HG02938 (cell line): Measurements from ENCODE around the gene WASHC2C.
"Not testable (repeated sequence)": the region's sequence is repeated elsewhere in the genome, so short reads cannot be mapped to it uniquely, and the experiment has no call there.

Experiments used
- ATAC-seq: cut with Tn5 transposase; IDR thresholded peaks from one replicate; pipeline ENCODE4 v1.9.1; 2021; ENCODE audit warnings: mild to moderate bottlenecking, moderate library complexity; ENCODE audit not compliant: unreplicated experiment

WASHC2C gene, protein sequence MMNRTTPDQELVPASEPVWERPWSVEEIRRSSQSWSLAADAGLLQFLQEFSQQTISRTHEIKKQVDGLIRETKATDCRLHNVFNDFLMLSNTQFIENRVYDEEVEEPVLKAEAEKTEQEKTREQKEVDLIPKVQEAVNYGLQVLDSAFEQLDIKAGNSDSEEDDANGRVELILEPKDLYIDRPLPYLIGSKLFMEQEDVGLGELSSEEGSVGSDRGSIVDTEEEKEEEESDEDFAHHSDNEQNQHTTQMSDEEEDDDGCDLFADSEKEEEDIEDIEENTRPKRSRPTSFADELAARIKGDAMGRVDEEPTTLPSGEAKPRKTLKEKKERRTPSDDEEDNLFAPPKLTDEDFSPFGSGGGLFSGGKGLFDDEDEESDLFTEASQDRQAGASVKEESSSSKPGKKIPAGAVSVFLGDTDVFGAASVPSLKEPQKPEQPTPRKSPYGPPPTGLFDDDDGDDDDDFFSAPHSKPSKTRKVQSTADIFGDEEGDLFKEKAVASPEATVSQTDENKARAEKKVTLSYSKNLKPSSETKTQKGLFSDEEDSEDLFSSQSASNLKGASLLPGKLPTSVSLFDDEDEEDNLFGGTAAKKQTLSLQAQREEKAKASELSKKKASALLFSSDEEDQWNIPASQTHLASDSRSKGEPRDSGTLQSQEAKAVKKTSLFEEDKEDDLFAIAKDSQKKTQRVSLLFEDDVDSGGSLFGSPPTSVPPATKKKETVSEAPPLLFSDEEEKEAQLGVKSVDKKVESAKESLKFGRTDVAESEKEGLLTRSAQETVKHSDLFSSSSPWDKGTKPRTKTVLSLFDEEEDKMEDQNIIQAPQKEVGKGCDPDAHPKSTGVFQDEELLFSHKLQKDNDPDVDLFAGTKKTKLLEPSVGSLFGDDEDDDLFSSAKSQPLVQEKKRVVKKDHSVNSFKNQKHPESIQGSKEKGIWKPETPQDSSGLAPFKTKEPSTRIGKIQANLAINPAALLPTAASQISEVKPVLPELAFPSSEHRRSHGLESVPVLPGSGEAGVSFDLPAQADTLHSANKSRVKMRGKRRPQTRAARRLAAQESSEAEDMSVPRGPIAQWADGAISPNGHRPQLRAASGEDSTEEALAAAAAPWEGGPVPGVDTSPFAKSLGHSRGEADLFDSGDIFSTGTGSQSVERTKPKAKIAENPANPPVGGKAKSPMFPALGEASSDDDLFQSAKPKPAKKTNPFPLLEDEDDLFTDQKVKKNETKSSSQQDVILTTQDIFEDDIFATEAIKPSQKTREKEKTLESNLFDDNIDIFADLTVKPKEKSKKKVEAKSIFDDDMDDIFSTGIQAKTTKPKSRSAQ (N-terminal part only)

DNA sequence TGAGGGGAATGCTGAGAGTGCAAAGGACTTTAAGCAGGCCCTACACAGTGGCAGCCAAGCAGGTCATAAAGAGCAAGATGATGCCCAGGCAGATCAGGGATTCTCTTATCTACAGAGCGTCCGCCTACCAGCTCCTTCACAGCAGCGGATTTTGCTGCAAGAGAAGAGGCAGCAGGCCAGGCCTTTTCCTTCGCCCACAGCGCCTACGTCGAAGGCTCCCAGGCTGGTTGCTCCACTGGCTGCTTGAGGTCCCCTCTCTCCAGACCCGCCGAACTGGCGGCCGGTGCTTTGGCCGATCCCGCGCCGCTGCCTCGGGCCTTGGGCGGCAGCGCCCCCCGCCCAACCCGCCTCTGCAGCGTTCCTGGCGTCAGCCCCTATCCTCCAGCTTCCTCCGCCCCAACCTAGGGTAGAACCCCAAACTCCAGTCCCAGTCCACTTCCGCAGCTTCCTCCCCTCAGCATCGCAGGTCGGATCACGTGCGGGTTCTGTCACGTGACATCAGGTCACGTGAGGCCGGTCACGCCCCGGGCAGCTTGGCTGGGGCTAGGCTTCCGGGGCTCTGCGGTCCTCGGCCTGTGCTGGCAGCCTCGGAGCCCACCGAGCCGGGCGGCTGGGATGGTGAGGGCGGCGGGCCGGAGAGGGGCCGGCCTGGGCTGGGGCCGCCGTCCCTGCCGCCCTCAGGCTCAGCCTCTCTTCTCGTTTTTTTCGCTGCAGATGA is at the start of gene WASHC2C:
Gene WASHC2C (plus strand): TSS at position 564 of the 718 bp plus-strand sequence. CDS start 52 bp downstream, at position 616.
- peak; percentile 90 for ATAC-seq

DNA sequence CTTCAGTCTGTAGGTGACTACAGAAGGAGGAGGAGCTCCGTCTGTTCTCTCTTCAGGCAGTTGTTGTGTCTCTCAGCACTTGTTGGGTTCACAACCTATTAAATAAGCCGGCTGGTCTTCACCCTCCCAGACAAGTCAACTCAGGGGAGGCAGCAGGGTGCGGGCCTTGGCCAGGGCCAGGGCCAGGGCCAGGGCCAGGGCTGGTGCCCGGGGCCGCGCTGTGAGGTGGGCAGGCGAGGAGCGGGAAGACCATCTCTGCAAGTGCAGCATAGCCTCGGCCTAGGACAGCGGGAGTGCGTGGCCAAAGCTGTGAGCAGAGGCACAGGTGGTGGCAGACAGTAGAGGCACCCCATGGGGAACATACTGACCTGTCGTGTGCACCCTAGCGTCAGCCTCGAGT is 48.6 kb upstream of the WASHC2C start:
- ATAC-seq, result not testable (repeated sequence)

DNA sequence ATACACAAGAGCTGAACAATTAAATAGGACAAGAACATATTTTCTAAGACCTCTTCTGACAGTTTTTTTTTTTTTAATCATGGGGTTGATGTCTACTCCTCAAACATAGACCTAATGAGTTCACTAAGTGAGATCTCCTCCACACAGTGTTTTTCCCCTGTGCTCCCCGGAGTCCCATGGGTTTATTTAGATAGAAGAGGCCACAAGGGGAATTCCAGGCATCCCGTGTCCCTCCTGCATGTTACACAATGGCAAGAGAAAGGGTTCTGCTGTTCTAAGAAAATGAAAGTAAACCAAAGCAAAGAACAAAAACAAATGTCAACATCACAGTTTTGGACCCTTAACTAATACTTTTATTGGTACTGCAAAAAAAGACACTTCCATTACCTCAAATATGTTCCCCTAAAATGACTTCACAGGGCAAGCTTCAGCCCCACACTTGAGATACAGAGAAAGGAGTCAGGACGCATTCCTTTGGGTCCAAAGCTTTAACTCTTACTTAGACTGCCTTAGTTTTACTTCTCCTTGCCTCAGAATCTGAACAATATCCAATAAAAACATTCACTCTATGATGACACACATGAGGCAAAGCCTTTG is 16.8 kb upstream of the WASHC2C start:
- not testable (repeated sequence) for ATAC-seq

DNA sequence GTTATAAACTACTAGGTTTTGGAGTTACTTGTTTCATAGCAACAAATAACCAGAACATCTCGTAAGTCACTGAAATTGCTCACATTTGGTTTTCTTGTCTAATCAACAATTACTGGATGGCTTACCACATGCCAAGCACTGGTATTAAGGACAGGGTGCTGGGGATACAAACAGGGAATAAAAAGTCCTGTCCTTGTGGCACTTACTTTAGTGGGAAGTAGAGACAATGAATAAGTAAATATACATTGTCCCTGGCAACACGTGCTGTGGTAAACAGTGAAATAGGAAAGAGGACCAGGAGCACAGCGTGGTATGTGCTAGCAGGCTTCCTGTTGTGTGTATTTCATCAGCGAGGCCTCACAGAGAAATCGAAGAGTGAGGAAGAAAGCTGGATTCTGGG is 15.8 kb upstream of the WASHC2C start:
- not testable (repeated sequence) for ATAC-seq

DNA sequence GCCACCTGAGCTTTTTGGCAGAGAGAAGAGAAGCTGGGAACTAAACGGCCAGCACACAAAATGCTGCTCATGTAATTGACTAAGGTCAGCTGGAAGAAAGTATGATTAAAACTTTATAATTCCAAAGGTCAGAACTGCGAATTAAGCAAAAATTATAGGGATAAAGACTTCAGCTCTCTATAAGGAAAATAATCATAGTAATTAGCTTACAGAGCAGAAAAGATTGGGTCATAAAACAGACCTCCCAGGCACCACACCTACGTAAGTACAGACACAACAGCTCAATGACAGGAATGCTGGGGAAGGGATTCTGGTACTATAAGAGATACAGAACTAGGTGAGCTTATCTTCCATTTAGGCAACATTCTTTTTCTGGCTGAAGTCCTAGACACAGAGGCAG is 10.0 kb upstream of the WASHC2C start:
- ATAC-seq, result not testable (repeated sequence)

DNA sequence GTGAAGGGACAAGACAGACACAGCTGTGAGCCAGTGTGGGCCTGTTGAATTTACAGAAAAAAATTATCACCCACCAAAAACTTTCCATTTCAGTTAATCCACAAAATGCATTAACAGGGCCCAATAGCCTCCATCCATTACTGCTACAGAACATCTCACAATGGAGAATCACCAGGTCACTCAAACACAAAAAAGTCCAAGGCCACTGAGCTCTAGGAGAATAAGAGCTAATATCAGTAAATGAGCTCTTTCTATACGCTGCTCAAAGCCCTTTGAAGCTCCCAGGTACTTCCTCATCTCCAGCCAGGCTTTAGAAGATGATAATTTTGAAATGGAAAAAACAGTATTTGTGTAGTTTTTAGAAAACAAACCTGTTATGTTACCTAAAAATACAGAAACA is 9.4 kb upstream of the WASHC2C start:
- ATAC-seq, result not testable (repeated sequence)

DNA sequence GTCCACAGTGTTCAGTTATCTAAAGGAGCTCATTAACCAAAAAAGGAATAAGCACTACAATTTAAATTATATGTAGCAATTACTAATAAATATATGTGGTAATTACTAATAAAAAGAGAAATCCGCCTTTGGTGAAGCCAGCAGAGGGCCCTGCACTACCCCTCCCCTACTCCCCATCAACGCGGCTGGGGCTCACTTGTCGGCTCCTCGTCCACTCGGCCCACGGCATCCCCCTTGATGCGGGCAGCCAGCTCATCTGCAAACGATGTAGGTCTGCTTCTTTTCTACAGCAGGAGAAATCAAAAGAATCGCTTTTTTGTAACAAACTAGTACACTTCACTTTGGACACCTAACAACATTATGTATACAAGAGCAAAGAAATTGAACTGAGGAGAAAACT is 5.6 kb upstream of the WASHC2C start:
- not testable (repeated sequence) for ATAC-seq

DNA sequence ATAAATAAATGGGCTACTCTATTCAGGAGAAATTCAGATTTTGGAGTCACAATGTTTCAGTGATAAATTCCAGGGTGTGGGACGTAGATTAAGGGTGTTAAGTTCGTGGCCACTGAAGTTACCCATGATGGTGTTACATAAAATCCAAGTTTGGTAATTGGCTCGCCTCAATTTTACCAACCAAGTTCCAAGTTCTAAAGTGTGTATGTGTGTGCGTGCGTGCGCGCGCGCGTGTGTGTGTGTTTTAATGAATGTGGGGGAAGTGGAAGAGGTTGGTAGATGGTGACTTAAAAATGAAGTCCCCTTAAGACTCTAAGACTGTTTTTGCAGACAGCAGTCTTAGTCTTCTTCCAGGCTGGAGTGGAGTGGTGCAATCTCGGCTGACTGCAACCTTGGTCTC is 3.2 kb upstream of the WASHC2C start:
- not testable (repeated sequence) for ATAC-seq

DNA sequence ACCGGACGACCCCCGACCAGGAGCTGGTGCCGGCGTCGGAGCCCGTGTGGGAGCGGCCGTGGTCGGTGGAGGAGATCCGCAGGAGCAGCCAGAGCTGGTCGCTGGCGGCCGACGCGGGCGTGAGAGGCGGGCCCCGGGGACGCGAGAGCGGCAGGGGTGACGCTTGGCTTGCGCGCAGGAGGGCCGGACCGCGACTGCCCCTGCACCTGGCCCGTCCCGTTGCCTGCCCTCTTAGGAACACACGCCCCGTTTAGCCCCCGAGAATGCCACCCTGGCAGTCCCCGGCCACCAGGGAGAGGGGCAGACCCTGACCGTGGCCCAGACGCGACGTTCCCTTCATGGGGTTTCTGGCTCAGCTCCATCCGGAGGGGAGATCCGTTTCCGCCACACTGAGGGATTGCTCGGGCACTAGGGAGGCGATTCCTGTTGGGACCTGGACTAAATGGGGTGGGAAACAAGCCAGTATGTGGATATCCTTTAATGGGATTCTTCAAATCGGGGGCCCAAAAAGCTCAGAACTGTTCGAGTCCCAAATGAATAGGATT is 427 bp downstream of the WASHC2C start:
- ATAC-seq, result peak; percentile 50

DNA sequence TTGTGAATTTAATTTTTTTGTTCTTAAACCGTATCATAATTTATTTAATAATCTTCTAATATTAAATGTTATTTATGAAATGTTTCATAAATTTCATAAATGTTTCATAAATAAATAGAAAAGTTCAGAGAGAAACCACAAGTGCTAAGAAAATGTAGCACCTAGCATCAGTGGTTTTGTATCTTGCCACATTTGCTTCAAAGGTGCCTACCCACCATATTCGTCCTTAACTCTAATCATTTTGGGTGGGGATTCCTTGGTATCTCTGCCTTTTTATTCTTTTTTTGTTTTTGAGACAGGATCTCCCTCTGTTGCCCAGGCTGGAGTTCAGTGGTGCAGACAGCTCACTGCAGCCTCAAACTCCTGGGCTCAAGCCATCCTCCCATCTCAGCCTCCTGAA is 7.4 kb downstream of the WASHC2C start:
- ATAC-seq, result not testable (repeated sequence)

DNA sequence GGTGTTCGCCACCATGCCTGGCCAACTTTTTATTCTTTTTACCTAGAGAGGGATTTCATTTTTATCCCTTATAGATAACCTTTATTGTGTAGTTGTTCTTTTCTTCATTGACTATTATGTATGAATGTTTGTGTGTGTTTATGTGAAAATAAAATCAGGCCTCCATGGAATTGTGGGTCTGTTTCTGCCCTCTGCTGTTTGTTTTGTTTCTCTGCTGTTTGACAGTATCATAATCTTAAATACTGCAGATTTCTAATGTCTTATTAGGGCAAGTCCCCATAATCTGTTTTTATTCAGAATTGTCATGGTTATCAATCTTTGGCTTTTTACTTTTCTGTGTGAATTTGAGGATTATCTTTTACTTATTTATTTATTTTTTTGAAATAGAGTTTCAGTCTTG is 7.8 kb downstream of the WASHC2C start:
- ATAC-seq, result not testable (repeated sequence)

DNA sequence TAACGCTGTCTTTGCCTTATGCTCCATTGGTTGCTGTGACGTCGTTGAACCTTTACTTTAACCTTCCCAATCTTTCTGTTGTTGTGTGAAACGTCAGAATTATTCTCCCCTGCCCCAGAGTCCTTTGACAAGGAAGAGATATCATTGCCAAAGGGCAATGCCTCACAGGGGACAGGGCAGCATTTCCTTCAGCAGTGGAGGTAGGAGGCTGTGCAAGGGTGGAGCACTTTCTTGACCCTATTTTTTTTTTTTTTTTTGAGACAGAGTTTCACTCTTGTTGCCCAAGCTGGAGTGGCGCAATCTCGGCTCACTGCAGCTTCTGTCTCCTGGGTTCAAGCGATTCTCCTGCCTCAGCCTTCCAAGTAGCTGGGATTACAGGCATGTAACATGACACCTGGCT is 14.5 kb downstream of the WASHC2C start:
- not testable (repeated sequence) for ATAC-seq

DNA sequence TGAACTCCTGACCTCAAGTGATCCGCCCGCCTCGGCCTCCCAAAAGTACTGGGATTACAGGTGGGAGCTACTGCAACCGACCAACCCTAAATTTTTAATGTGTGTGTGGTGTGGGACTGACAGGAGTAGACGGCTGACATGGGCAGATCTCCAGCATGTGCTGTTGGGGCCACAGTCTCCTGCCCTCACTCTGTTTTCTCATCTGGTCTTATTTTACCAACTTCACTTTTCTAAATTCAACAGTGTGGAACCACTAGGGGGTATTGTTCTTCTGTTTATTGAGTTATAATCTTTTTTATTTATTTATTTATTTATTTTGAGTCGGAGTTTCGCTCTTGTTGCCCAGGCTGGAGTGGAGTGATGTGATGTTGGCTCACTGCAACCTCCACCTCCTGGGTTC is 14.9 kb downstream of the WASHC2C start:
- ATAC-seq, result not testable (repeated sequence)

DNA sequence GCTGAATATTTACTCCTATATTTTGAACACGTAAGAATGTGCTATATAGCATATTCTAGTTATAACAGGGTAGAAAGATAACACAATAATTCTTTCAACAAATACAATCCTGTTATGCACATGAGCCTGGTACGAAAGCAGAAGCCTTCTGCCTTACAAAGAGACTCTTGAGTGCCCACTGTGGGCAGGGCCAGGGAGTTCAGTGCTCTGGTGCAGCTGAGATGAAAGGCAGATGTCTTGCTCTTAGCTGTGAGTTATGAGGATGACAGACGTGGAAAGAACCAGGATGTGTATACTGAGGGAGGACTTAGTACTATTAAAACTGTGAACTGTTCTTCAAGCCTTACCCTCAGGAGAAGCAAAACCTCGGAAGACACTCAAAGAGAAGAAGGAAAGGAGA is 24.1 kb downstream of the WASHC2C start:
- not testable (repeated sequence) for ATAC-seq

DNA sequence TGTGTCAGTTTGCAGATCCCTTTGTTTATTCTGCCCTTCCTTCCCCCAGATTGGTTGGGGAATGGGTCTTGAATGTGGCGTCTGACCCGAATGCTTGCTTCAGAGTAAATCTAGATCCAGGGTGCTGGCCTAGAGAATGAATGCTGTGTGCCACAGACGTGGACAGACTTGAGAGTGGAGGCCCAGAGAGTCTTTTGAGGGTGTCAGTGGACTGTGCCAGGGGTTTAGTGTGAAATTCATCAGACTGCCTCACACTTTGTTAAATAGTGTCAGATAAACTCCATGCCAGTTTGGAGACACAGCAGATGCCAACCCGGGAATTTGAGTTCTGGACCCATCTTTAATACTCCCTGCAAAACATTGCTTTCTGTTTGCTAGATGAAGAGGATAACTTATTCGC is 25.1 kb downstream of the WASHC2C start:
- ATAC-seq, result not testable (repeated sequence)

DNA sequence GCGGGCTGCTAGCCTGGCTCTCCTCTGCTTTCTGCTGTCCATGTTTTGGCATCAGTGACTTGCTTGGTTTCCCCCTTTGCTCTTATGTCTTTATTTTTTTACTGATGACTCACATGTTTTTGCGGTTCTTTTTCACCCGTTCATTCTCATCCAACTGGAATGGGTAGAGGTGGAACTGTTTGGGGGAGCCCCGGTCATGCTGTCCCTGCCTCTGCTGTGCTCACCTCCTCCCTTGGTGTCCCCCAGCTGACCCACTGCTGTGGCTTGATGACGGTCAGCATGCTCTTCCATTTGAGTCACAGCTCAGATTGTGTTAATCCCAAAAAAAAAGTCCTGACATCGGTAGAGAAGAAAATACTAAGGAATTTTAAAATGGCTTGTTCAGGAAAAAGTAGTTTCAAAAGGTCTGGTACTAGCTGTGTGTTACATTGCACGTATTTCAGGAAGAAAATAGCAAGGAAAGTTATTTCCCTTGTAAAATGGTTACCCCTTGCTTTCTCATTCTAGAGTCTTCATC is 27.0 kb downstream of the WASHC2C start:
- not testable (repeated sequence) for ATAC-seq

DNA sequence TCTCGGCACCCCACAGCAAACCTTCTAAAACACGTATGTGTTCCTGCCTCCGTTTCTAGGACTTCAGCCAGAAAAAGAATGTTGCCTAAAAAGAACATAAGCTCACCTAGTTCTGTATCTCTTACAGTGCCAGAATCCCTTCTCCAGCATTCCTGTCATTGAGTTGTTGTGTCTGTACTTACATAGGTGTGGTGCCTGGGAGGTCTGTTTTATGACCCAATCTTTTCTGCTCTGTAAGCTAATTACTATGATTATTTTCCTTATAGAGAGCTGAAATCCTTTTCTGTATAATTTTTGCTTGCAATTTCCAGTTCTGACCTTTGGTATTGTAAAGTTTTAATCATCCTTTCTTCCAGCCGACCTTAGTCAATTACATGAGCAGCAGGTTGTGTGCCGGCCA is 28.0 kb downstream of the WASHC2C start:
- not testable (repeated sequence) for ATAC-seq

DNA sequence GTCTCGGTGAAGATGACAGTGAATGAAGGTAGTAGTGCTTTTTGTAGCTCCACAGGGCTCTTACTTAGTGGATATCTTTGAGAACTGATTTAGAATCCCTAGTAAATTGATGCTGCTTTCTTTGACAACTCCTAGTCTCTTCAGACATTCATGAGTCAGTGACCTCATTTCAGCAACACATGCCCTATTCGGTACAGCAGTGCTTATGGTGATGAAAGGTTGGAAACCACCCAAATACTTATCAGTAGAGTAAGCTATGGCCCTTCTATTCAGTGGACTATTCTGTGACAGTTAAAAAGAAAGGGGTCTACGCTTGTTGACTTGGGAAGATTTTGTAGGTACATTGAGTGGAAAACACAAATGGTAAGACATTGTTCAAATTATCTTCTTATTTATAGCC is 29.0 kb downstream of the WASHC2C start:
- ATAC-seq, result not testable (repeated sequence)
